Panc1 (cell line): ENCODE measurements around the gene KCNJ14. TPM values are rescaled to one million over a fixed set of nuclear protein-coding genes. Genes with fewer than 3 reads are reported as not detected.

ENCODE experiments used
- ATAC-seq: fragments of 200-7000 bp; cut with Tn5 transposase; 2 replicates; pipeline ENCODE4 v1.9.1; 2020; ENCODE audit warnings: mild to moderate bottlenecking, moderate library complexity
- BruUV-seq: library from RNA; stranded (reverse); fragments of 400-500 nt; replicated peaks from 2 replicates; lab custom pipeline; 2021; lab: Mats Ljungman, UMichigan
- CTCF ChIA-PET: fragments of 300-600 bp; sonication (Branson Sonifier 250); formaldehyde crosslinking; loops from one replicate; lab custom pipeline; 2022; ENCODE audit warnings: antibody characterized with exemption; lab: Charles Lee
- POLR2A ChIA-PET: fragments of 300-600 bp; sonication (Branson Sonifier 250); formaldehyde crosslinking; loops from one replicate; lab custom pipeline; 2022; ENCODE audit warnings: antibody characterized with exemption; lab: Charles Lee
- DNase-seq: peaks from one replicate; pipeline ENCODE4 v3.0.0-alpha.2; 2010; ENCODE audit warnings: low read depth, low spot score
- H3K27ac ChIP-seq: 2 replicates; pipeline ENCODE4 v1.5.1; 2011; ENCODE audit warnings: mild to moderate bottlenecking, low read length, inconsistent platforms
- H3K27me3 ChIP-seq: fragments of 200-500 bp; sonication (Bioruptor generic); 2 replicates; pipeline ENCODE4 v1.6.0; 2014; ENCODE audit warnings: low read length, inconsistent platforms; ENCODE audit not compliant: control insufficient read depth, insufficient read depth
- H3K36me3 ChIP-seq: fragments of 200-500 bp; sonication (Bioruptor generic); 2 replicates; pipeline ENCODE4 v1.5.1; 2014; ENCODE audit warnings: inconsistent platforms, mild to moderate bottlenecking, low read length, moderate library complexity; ENCODE audit not compliant: control insufficient read depth, insufficient read depth
- H3K4me1 ChIP-seq: 2 replicates; pipeline ENCODE4 v1.5.1; 2011; ENCODE audit warnings: inconsistent platforms, mild to moderate bottlenecking, low read length, moderate library complexity; ENCODE audit not compliant: control insufficient read depth, insufficient read depth
- H3K4me3 ChIP-seq, 2 experiments: 2 replicates each; pipeline ENCODE4 v1.5.1; 2011 to 2012; ENCODE audit warnings: low read depth in 2 of 2, low read length in 2 of 2, mild to moderate bottlenecking in 2 of 2, inconsistent platforms in 1 of 2, moderate library complexity in 1 of 2
- H3K9me3 ChIP-seq: fragments of 200-500 bp; sonication (Bioruptor generic); 2 replicates; pipeline ENCODE4 v1.5.1; 2014; ENCODE audit warnings: low read depth, mild to moderate bottlenecking, inconsistent platforms, low read length, moderate library complexity; ENCODE audit not compliant: control insufficient read depth, insufficient read depth
- CTCF ChIP-seq: fragments of 450-650 bp; IDR thresholded peaks from 2 replicates; pipeline ENCODE4 v1.5.1; 2017; ENCODE audit warnings: mild to moderate bottlenecking
- POLR2AphosphoS5 ChIP-seq: IDR thresholded peaks from 2 replicates; pipeline ENCODE4 v1.6.1; 2012; ENCODE audit warnings: mild to moderate bottlenecking, low read depth, low read length, moderate library complexity
- REST ChIP-seq, 2 experiments: IDR thresholded peaks; 2 replicates each; pipeline ENCODE4 v1.6.1; 2011 to 2012; ENCODE audit warnings: low read depth in 2 of 2, control low read depth in 1 of 2, low read length in 1 of 2, mild to moderate bottlenecking in 1 of 2, moderate library complexity in 1 of 2; ENCODE audit not compliant: insufficient read depth in 1 of 2
- SIN3A ChIP-seq: IDR thresholded peaks from 2 replicates; pipeline ENCODE4 v1.6.1; 2012; ENCODE audit warnings: low read depth, mild to moderate bottlenecking, low read length, moderate library complexity, borderline replicate concordance; ENCODE audit not compliant: insufficient read depth
- TCF7L2 ChIP-seq: IDR thresholded peaks from 2 replicates; pipeline ENCODE4 v1.6.1; 2011; ENCODE audit warnings: mild to moderate bottlenecking, low read depth, low read length, inconsistent platforms
- in situ Hi-C: cut with HindIII; loops from 2 replicates; pipeline ENCODE4 v1.10.0; 2016; ENCODE audit warnings: low sequenced_read_pairs, low pct_unique_long_range_greater_than_20kb
- intact Hi-C: fragments of 100-400 bp; cut with micrococcal nuclease; formaldehyde crosslinking; loops from one replicate; pipeline ENCODE4 v1.10.0; 2022; ENCODE audit not compliant: unreplicated experiment
- total RNA-seq: library from RNA; stranded (reverse); gene quantifications from one replicate; pipeline ENCODE4 v1.2.1, GENCODE V29; 2021; ENCODE audit not compliant: unreplicated experiment

Gene KCNJ14
- total RNA-seq, 1 experiment from 2014 or later, result 2.9 TPM

DNA sequence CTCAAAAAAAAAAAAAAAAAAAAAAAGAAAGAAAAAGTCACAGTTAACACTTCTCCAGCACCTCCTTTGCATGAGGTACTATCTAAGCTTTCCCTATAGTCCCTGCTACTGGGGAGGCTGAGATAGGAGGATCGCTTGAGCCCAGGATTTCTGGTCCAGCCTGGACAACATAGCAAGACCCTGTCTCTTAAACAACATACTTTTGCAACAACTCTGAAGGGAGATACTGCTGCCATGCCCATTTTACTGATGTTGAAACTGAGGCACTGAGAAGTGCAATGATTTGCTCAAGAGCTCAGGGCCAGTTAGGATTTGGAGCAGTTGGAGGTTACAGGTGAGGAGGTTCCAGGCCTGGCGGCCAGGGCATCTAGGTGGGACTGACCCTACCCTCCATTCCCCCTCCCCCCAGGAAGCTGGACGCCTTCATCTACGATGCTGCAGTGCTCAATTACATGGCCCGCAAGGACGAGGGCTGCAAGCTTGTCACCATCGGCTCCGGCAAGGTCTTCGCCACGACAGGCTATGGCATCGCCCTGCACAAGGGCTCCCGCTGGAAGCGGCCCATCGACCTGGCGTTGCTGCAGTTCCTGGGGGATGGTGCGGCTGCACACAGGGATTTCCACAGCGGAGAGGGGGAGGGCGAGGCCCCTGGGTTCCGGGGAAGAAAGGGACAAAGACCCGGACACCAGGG, 13.9 kb upstream of the KCNJ14 start:
- H3K36me3 ChIP-seq, result no peaks in the 10 kb centered on the region; the same call in 1 of the 2 replicates
- no TSS peak for BruUV-seq
- no peak overlapping the region for H3K4me3 ChIP-seq
- no peaks in the 10 kb centered on the region for H3K27me3 ChIP-seq
- no peak overlapping the region for H3K27ac ChIP-seq
- POLR2A ChIA-PET, result no interaction called here
- no peaks in the 10 kb centered on the region for H3K9me3 ChIP-seq
- intact Hi-C loops, result no loop called here
- H3K4me1 ChIP-seq, result peaks cover 6% of the 10 kb centered on the region
- in situ Hi-C loops, result no loop called here
- DNase-seq, result no peak
- CTCF ChIA-PET, result no interaction called here
- no peak for ATAC-seq
- TF ChIP-seq TCF7L2, result no peak
- TF ChIP-seq REST (IDR thresholded peaks at IDR 0.05; ENCODE audit: insufficient read depth in 1 of 2, low read depth in 2 of 2, low read length in 1 of 2), result no peak
- no peak for TF ChIP-seq POLR2AphosphoS5
- TF ChIP-seq CTCF, result no peak
- no peak for TF ChIP-seq SIN3A

GRCh38 chr19:48442116-48443035, 13.0 kb upstream of the KCNJ14 start:
- in situ Hi-C loops, result no loop called here
- H3K4me1 ChIP-seq, result peaks cover 7% of the 10 kb centered on the region
- no peak for DNase-seq
- no peaks in the 10 kb centered on the region for H3K27me3 ChIP-seq
- no peaks in the 10 kb centered on the region; the same call in 1 of the 2 replicates for H3K36me3 ChIP-seq
- H3K27ac ChIP-seq, result no peak overlapping the region
- no peaks in the 10 kb centered on the region for H3K9me3 ChIP-seq
- TF ChIP-seq TCF7L2, result no peak
- no peak for TF ChIP-seq CTCF
- no peak for TF ChIP-seq REST (IDR thresholded peaks at IDR 0.05; ENCODE audit: insufficient read depth in 1 of 2, low read depth in 2 of 2, low read length in 1 of 2)
- no peak for TF ChIP-seq SIN3A
- no peak for TF ChIP-seq POLR2AphosphoS5
- CTCF ChIA-PET, result no interaction called here
- BruUV-seq, result no TSS peak
- POLR2A ChIA-PET, result no interaction called here
- ATAC-seq, result no peak
- intact Hi-C loops, result no loop called here
- no peak overlapping the region for H3K4me3 ChIP-seq
